Testis (tissue), 3 donors: ENCODE results near the gene SPIRE2. TPM values are rescaled to one million over a fixed set of nuclear protein-coding genes. Genes with fewer than 3 reads are reported as not detected.
A peak's percentile ranks its signal among the peaks of the same experiment; 100 is the strongest.

ENCODE experiments used
- DNase-seq: peaks from one replicate; pipeline ENCODE4 v3.0.0-alpha.2; 2019
- H3K27ac ChIP-seq, 2 donors: fragments of 200-600 bp; sonication (generic); one replicate each; pipeline ENCODE4 v1.5.1; 2019
- H3K27me3 ChIP-seq: fragments of 200-600 bp; sonication (generic); one replicate; pipeline ENCODE4 v1.5.1; 2019
- H3K36me3 ChIP-seq: fragments of 200-600 bp; sonication (generic); one replicate; pipeline ENCODE4 v1.5.1; 2017; ENCODE audit warnings: low read depth; ENCODE audit errors: missing control alignments
- H3K4me1 ChIP-seq: fragments of 200-600 bp; sonication (generic); one replicate; pipeline ENCODE4 v1.5.1; 2019
- H3K4me3 ChIP-seq, 2 donors: fragments of 200-600 bp; sonication (generic); one replicate each; pipeline ENCODE4 v1.5.1; 2017 to 2019
- H3K9me3 ChIP-seq: fragments of 200-600 bp; sonication (generic); one replicate; pipeline ENCODE4 v1.5.1; 2017
- CTCF ChIP-seq, 3 experiments: fragments of 450-650 bp in 2 of 3; fragments of 200-600 bp in 1 of 3; sonication (generic) in 1 of 3; IDR thresholded peaks; one replicate each; pipeline ENCODE4 v1.5.1; 2016 to 2019; ENCODE audit warnings: antibody characterized with exemption in 3 of 3, mild to moderate bottlenecking in 2 of 3, moderate library complexity in 1 of 3
- POLR2A ChIP-seq: fragments of 450-650 bp; IDR thresholded peaks from one replicate; pipeline ENCODE4 v1.6.1; 2017; ENCODE audit warnings: antibody characterized with exemption, mild to moderate bottlenecking, moderate library complexity
- WGBS, 2 donors: methylation state at CpG; one replicate each; pipeline ENCODE4 v1.1.5; 2018; 5-methylcytosine and 5-hydroxymethylcytosine counted together
- intact Hi-C: fragments of 100-400 bp; cut with DNase I; formaldehyde crosslinking; loops from one replicate; pipeline ENCODE4 v1.15.1; 2023; ENCODE audit warnings: low total_unique reads
- polyA plus RNA-seq: library from polyadenylated mRNA; stranded (reverse); fragments of 350-450 nt; fragmentation: Illumina TruSeq; extraction: RNeasy Lipid Tissue Mini Kit (QIAGEN cat#74804); gene quantifications from one replicate; pipeline ENCODE4 v1.2.3, GENCODE V29; 2014; ENCODE audit warnings: low read depth, low replicate concordance; ENCODE audit not compliant: insufficient read depth
- total RNA-seq, 2 donors: library from RNA; depleted of rRNA; stranded (reverse); fragments of >200 nt; gene quantifications; one replicate each; pipeline ENCODE4 v1.2.3, GENCODE V29; 2016

Gene SPIRE2
- total and polyA plus RNA-seq, 3 donors from 2014 or later, result 11.5 to 31.3 (median 20.9) TPM

- H3K9me3 ChIP-seq, result no peaks in the 10 kb centered on the region
- DNase-seq, result no peak
- 85 to 86% methylated on average over 6 of the region's 6 CpGs for WGBS, 2 donors
- peaks cover 12% of the 10 kb centered on the region for H3K4me1 ChIP-seq
- intact Hi-C loops, result no loop called here
- H3K36me3 ChIP-seq, result no peaks in the 10 kb centered on the region
- no peak overlapping the region for H3K27ac ChIP-seq
- no peaks in the 10 kb centered on the region for H3K27me3 ChIP-seq
- no peak for TF ChIP-seq CTCF (IDR thresholded peaks at IDR 0.05)
- TF ChIP-seq POLR2A, result no peak
- H3K4me3 ChIP-seq, result no peak overlapping the region
These were observed 53.1 kb downstream of the SPIRE2 start for GRCh38 chr16:89881368-89881730.

- H3K4me1 ChIP-seq, result peaks cover 12% of the 10 kb centered on the region
- H3K4me3 ChIP-seq, result no peak overlapping the region
- H3K9me3 ChIP-seq, result no peaks in the 10 kb centered on the region
- TF ChIP-seq CTCF (IDR thresholded peaks at IDR 0.05) (no peak), POLR2A (no peak)
- intact Hi-C loops, result no loop called here
- 91 to 93% methylated on average over 27 to 28 of the region's 28 CpGs for WGBS, 2 donors
- H3K36me3 ChIP-seq, result no peaks in the 10 kb centered on the region
- H3K27me3 ChIP-seq, result no peaks in the 10 kb centered on the region
- no peak overlapping the region for H3K27ac ChIP-seq
- no peak for DNase-seq
These were observed 55.2 kb downstream of the SPIRE2 start for GRCh38 chr16:89883346-89884040.

GRCh38 chr16:89884041-89884421 is 55.8 kb downstream of the SPIRE2 start:
- no peak for DNase-seq
- Histone ChIP-seq H3K4me1 (peaks cover 15% of the 10 kb centered on the region), H3K9me3 (no peaks in the 10 kb centered on the region), H3K36me3 (no peaks in the 10 kb centered on the region), H3K27me3 (no peaks in the 10 kb centered on the region), H3K27ac (no peak overlapping the region), H3K4me3 (no peak overlapping the region)
- TF ChIP-seq POLR2A, result no peak
- no peak for TF ChIP-seq CTCF (IDR thresholded peaks at IDR 0.05)
- intact Hi-C loops, result no loop called here
- 83 to 95% methylated on average over 2 to 8 of the region's 8 CpGs for WGBS, 2 donors

GRCh38 chr16:89887243-89887642 is 59.0 kb downstream of the SPIRE2 start:
- WGBS, 2 donors, result 95% methylated on average over 14 of the region's 14 CpGs
- TF ChIP-seq CTCF (IDR thresholded peaks at IDR 0.05), result no peak
- no peak for TF ChIP-seq POLR2A
- Histone ChIP-seq H3K36me3 (no peaks in the 10 kb centered on the region), H3K9me3 (no peaks in the 10 kb centered on the region), H3K4me1 (peaks cover 18% of the 10 kb centered on the region), H3K27me3 (no peaks in the 10 kb centered on the region), H3K4me3 (no peak overlapping the region), H3K27ac (no peak overlapping the region)
- no peak for DNase-seq
- intact Hi-C loops, result no loop called here

GRCh38 chr16:89890200-89890599 is 61.9 kb downstream of the SPIRE2 start:
- Histone ChIP-seq H3K27ac (peak overlapping the region in 1 of 2 donors; percentile 53), H3K27me3 (no peaks in the 10 kb centered on the region)
- DNase-seq, result no peak

More at GRCh38 chr16:89890200-89890599, 61.9 kb downstream of the SPIRE2 start:
- WGBS, 2 donors, result 74 to 75% methylated on average over 9 of the region's 9 CpGs
- no peak overlapping the region for H3K4me3 ChIP-seq
- no peaks in the 10 kb centered on the region for H3K36me3 ChIP-seq
- TF ChIP-seq CTCF (IDR thresholded peaks at IDR 0.05), result no peak
- no peak for TF ChIP-seq POLR2A
- no peaks in the 10 kb centered on the region for H3K9me3 ChIP-seq
- H3K4me1 ChIP-seq, result peaks cover 18% of the 10 kb centered on the region
- intact Hi-C loops, result no loop called here
